HepG2 (cell line): ENCODE data around the gene HAUS5. TPM values are rescaled to one million over a fixed set of nuclear protein-coding genes. Genes with fewer than 3 reads are reported as not detected.

ENCODE experiments used
- ATAC-seq: fragments of 200-7000 bp; cut with Tn5 transposase; 3 replicates; pipeline ENCODE4 v1.9.1; 2020; ENCODE audit warnings: mild to moderate bottlenecking, moderate library complexity
- BruUV-seq: library from RNA; stranded (reverse); fragments of 400-500 nt; replicated peaks from 2 replicates; lab custom pipeline; 2021; lab: Mats Ljungman, UMichigan
- CTCF ChIA-PET: fragments of 300-600 bp; formaldehyde crosslinking; extraction: SDS; loops from one replicate; lab custom pipeline; 2021; ENCODE audit warnings: low total read pairs, inconsistent platforms, low intra/inter-chr PET ratio; lab: Yijun Ruan, JAX
- POLR2A ChIA-PET: fragments of 350-600 bp; sonication (Branson Sonifier 250); formaldehyde crosslinking; loops from one replicate; lab custom pipeline; 2020; ENCODE audit warnings: antibody characterized with exemption, inconsistent platforms; lab: Yijun Ruan, JAX
- DNase-seq: peaks from one replicate; pipeline ENCODE4 v3.0.0-alpha.2; 2015; ENCODE audit warnings: low spot score
- FAIRE-seq: peaks from 3 replicates; lab custom pipeline; 2011; peaks lifted over from hg19 to GRCh38; lab: Jason Lieb, UNC
- H2AFZ ChIP-seq: one replicate; pipeline ENCODE4 v1.6.1; 2011; ENCODE audit warnings: low read length, inconsistent platforms
- H3K27ac ChIP-seq: fragments of 300-600 bp; 3 replicates; pipeline ENCODE4 v1.8.0; 2011; ENCODE audit warnings: mixed run types, mild to moderate bottlenecking, mixed read lengths, low read length, inconsistent platforms; ENCODE audit not compliant: insufficient read depth; ENCODE audit errors: extremely low read length
- H3K27me3 ChIP-seq, 2 experiments: fragments of 200-600 bp in 1 of 2; 2 replicates in 1 of 2; 3 replicates in 1 of 2; pipeline versions ENCODE4 v1.6.0 to v1.8.0; 2011; ENCODE audit warnings: low read length in 2 of 2, mild to moderate bottlenecking in 2 of 2, moderate library complexity in 2 of 2, inconsistent platforms in 1 of 2; ENCODE audit not compliant: insufficient read depth in 2 of 2, control insufficient read depth in 1 of 2
- H3K36me3 ChIP-seq, 2 experiments: fragments of 200-600 bp in 1 of 2; replicated peaks in 1 of 2; 2 replicates in 1 of 2; 3 replicates in 1 of 2; pipeline versions ENCODE4 v1.5.1 to v1.8.0; 2011; ENCODE audit warnings: low read length in 2 of 2, inconsistent platforms in 1 of 2; ENCODE audit not compliant: insufficient read depth in 2 of 2, control insufficient read depth in 1 of 2
- H3K4me1 ChIP-seq: 2 replicates; pipeline ENCODE4 v1.5.1; 2012; ENCODE audit warnings: low read length, inconsistent platforms; ENCODE audit not compliant: insufficient read depth
- H3K4me2 ChIP-seq: 2 replicates; pipeline ENCODE4 v1.6.0; 2011; ENCODE audit warnings: low read depth, low read length, inconsistent platforms
- H3K4me3 ChIP-seq, 3 experiments: fragments of 200-600 bp in 1 of 3; sonication (generic), shearing (Covaris generic) in 1 of 3; replicated peaks in 1 of 3; 2 replicates each; pipeline ENCODE4 v1.5.1; 2011 to 2016; ENCODE audit warnings: low read length in 3 of 3, inconsistent platforms in 2 of 3, low read depth in 2 of 3, mild to moderate bottlenecking in 2 of 3, control low read depth in 1 of 3, mixed read lengths in 1 of 3; ENCODE audit not compliant: insufficient read depth in 1 of 3
- H3K79me2 ChIP-seq: one replicate; pipeline ENCODE4 v1.6.1; 2011; ENCODE audit warnings: low read length, inconsistent platforms; ENCODE audit not compliant: insufficient read depth
- H3K9ac ChIP-seq: 2 replicates; pipeline ENCODE4 v1.6.0; 2011; ENCODE audit warnings: mild to moderate bottlenecking, low read depth, low read length, inconsistent platforms; ENCODE audit not compliant: insufficient read depth
- H3K9me3 ChIP-seq: 2 replicates; pipeline ENCODE4 v1.5.1; 2012; ENCODE audit warnings: mild to moderate bottlenecking, low read length
- H4K20me1 ChIP-seq: 2 replicates; pipeline ENCODE4 v1.6.0; 2011; ENCODE audit warnings: inconsistent platforms, mild to moderate bottlenecking, low read length, moderate library complexity; ENCODE audit not compliant: insufficient read depth
- ARNT ChIP-seq: fragments of 450-650 bp; IDR thresholded peaks from 2 replicates; pipeline ENCODE4 v1.6.1; 2017
- CCDC6 ChIP-seq: sonication (generic); formaldehyde crosslinking; IDR thresholded peaks from 2 replicates; pipeline ENCODE4 v1.8.1; 2022; ENCODE audit warnings: mild to moderate bottlenecking, missing genetic modification reagents, moderate library complexity
- GTF2F1 ChIP-seq: fragments of 150-350 bp; IDR thresholded peaks from 2 replicates; pipeline ENCODE4 v1.6.1; 2014; ENCODE audit warnings: low read length
- KLF9 ChIP-seq: IDR thresholded peaks from 2 replicates; pipeline ENCODE4 v1.6.1; 2016; ENCODE audit warnings: low read depth
- NCOA2 ChIP-seq: sonication (generic); formaldehyde crosslinking; IDR thresholded peaks from 2 replicates; pipeline ENCODE4 v1.8.0; 2022; ENCODE audit warnings: inconsistent platforms
- NR1H2 ChIP-seq: sonication (generic); formaldehyde crosslinking; IDR thresholded peaks from 2 replicates; pipeline ENCODE4 v1.8.1; 2022; ENCODE audit warnings: low read depth, missing genetic modification reagents, borderline replicate concordance
- REPIN1 ChIP-seq: sonication (generic); formaldehyde crosslinking; IDR thresholded peaks from 2 replicates; pipeline ENCODE4 v1.8.0; 2022; ENCODE audit warnings: missing genetic modification reagents, low read depth, mild to moderate bottlenecking, borderline replicate concordance
- RFX5 ChIP-seq: IDR thresholded peaks from 2 replicates; pipeline ENCODE4 v1.6.1; 2011; ENCODE audit warnings: low read depth, low read length, improper control_type of control experiment
- ZNF24 ChIP-seq: fragments of 450-650 bp; IDR thresholded peaks from 2 replicates; pipeline ENCODE4 v1.6.1; 2017; ENCODE audit warnings: antibody characterized with exemption, mild to moderate bottlenecking
- ZNF354B ChIP-seq: sonication (generic); formaldehyde crosslinking; IDR thresholded peaks from 2 replicates; pipeline ENCODE4 v1.8.0; 2022; ENCODE audit warnings: mild to moderate bottlenecking, missing genetic modification reagents
- ZNF546 ChIP-seq: sonication (generic); formaldehyde crosslinking; conservative IDR thresholded peaks from 2 replicates; pipeline ENCODE4 v1.8.1; 2023; ENCODE audit warnings: mild to moderate bottlenecking, missing genetic modification reagents
- ZNF747 ChIP-seq: sonication (generic); formaldehyde crosslinking; IDR thresholded peaks from 2 replicates; pipeline ENCODE4 v1.8.1; 2023; ENCODE audit warnings: missing genetic modification reagents, mild to moderate bottlenecking, borderline replicate concordance
- ZNF75D ChIP-seq: sonication (generic); formaldehyde crosslinking; IDR thresholded peaks from 2 replicates; pipeline ENCODE4 v1.8.1; 2023; ENCODE audit warnings: missing genetic modification reagents, mild to moderate bottlenecking, borderline replicate concordance
- ZNF775 ChIP-seq: sonication (generic); formaldehyde crosslinking; IDR thresholded peaks from 2 replicates; pipeline ENCODE4 v1.4.0; 2020; ENCODE audit warnings: missing genetic modification reagents, mild to moderate bottlenecking, moderate library complexity, borderline replicate concordance
- ZZZ3 ChIP-seq: sonication (generic); formaldehyde crosslinking; IDR thresholded peaks from 2 replicates; pipeline ENCODE4 v1.4.0; 2020; ENCODE audit warnings: missing genetic modification reagents, mild to moderate bottlenecking, borderline replicate concordance
- WGBS: methylation state at CpG from one replicate; pipeline ENCODE4 v1.1.6; 2017; ENCODE audit warnings: low lambda C conversion rate; 5-methylcytosine and 5-hydroxymethylcytosine counted together
- in situ Hi-C: cut with HindIII; loops from 2 replicates; pipeline ENCODE4 v1.10.0; 2017; ENCODE audit warnings: low pct_unique_long_range_greater_than_20kb; ENCODE audit not compliant: extremely low pct_ligation_motif_present
- intact Hi-C: fragments of 100-400 bp; cut with micrococcal nuclease; formaldehyde crosslinking; loops from one replicate; pipeline ENCODE4 v1.10.0; 2022; ENCODE audit not compliant: unreplicated experiment
- polyA plus RNA-seq, 8 experiments: library from polyadenylated mRNA; depleted of rRNA in 3 of 8; stranded (reverse) in 7 of 8; unstranded in 1 of 8; fragments of >200 nt; fragmentation: Illumina TruSeq in 4 of 8; extraction: Trizol in 4 of 8; gene quantifications; 2 replicates each; pipeline versions ENCODE4 v1.2.1 to v1.2.3, GENCODE V29; 2011 to 2016; ENCODE audit warnings: low read depth in 4 of 8, missing spikeins in 1 of 8, mixed read lengths in 1 of 8; ENCODE audit not compliant: insufficient read depth in 1 of 8
- total RNA-seq, 5 experiments: library from RNA; depleted of rRNA; stranded (reverse); fragments of >200 nt; fragmentation: Illumina TruSeq; extraction: Trizol; gene quantifications; 2 replicates each; pipeline ENCODE4 v1.2.3, GENCODE V29; 2016; ENCODE audit warnings: low read depth in 1 of 5
- TF ChIP-seq, protein P1 (sequence below): sonication (generic); formaldehyde crosslinking; IDR thresholded peaks from 2 replicates; pipeline ENCODE4 v1.5.0; 2020; ENCODE audit warnings: missing genetic modification reagents, mild to moderate bottlenecking, borderline replicate concordance
- TF ChIP-seq, protein P2 (sequence below): sonication (generic); formaldehyde crosslinking; IDR thresholded peaks from 2 replicates; pipeline ENCODE4 v1.4.0; 2020; ENCODE audit warnings: missing genetic modification reagents

HAUS5 gene
- total and polyA plus RNA-seq, 2 of the 13 experiments (the other 11 are each of a cell fraction or from before 2014, with no cell fraction given), result 10.3 to 17.7 TPM

DNA sequence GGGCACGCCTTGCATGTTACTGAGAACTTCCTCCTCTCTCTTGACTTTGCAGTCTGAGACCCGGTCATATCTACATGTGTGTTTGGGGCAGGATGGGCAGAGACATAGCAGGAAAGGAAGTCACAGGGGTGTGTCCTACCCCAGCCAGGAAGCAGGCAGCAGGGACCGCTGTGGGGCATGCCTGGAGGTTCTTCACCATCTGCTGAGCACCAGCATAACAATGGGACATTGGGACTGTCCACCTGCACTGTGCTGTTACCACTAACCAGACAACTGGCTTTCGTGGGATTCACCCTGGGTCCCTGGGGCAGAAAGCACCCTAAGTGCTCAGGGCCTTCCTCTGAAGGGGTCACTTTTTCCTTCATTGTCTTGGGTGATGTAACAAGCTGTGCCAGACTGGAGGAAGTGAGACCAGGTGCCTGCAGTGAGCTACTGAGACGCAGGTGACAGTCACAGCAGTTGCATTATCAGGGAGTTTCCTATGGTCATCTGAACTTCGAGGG lies 2.6 kb upstream of the HAUS5 start:
- no TSS peak for BruUV-seq
- Histone ChIP-seq H3K4me3 (no peak overlapping the region), H3K27me3 (no peaks in the 10 kb centered on the region; a peak in 1 of 5 replicates), H3K36me3 (peaks cover 0 to 4% of the 10 kb centered on the region in 2 experiments; a peak in 1 of 5 replicates), H2AFZ (no peak overlapping the region), H3K79me2 (no peaks in the 10 kb centered on the region), H4K20me1 (no peaks in the 10 kb centered on the region), H3K9me3 (peaks cover 23% of the 10 kb centered on the region), H3K4me2 (no peak overlapping the region), H3K9ac (no peak overlapping the region), H3K27ac (no peak overlapping the region), H3K4me1 (peaks cover 30% of the 10 kb centered on the region)
- FAIRE-seq (no peak), ATAC-seq (no peak), DNase-seq (no peak)
- intact Hi-C loops (loop anchor here (10.0 kb wide), 1 partner anchor 55 kb away; no protein-coding TSS in a partner anchor), in situ Hi-C loops (no loop called here)
- TF ChIP-seq RFX5, result 0 out of 2 replicates have a peak, but pooled peaks have one; percentile 11
- no peak for TF ChIP-seq ZNF24
- ChIA-PET CTCF (no interaction called here), POLR2A (interaction anchor here (0.8 kb wide), 1 partner anchor 61 kb away, joined by 3 read pairs; no protein-coding TSS in a partner anchor)
- 58% methylated on average over 3 of the region's 6 CpGs for WGBS

DNA sequence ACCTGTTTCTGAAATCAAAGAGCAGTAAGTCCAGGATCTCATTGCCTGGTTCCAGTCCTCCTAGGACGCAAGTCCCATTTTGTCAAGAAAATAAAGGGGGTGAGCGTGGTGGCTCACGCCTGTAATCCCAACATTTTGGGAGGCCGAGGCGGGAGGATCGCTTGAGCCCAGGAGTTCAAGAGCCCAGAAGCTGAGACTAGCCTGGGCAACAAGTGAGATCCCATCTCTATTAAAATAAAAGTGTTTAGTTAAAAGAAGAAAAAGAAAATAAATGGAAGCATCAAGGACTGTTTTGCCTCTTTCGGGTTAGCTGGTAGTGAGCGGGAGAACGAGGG lies 344 bp upstream of the HAUS5 start:
- H4K20me1 ChIP-seq, result no peaks in the 10 kb centered on the region
- peak overlapping the region; percentile 100 for H3K4me2 ChIP-seq
- H3K36me3 ChIP-seq, result peaks cover 3 to 12% of the 10 kb centered on the region in 2 experiments; a peak in 3 of 5 replicates
- DNase-seq (no peak), ATAC-seq (no peak), FAIRE-seq (no peak)
- H3K4me1 ChIP-seq, result peaks cover 24% of the 10 kb centered on the region
- H3K79me2 ChIP-seq, result no peaks in the 10 kb centered on the region
- no peak overlapping the region for H2AFZ ChIP-seq
- H3K9ac ChIP-seq, result peak overlapping the region; percentile 84
- no peaks in the 10 kb centered on the region; a peak in 1 of 5 replicates for H3K27me3 ChIP-seq
- H3K27ac ChIP-seq, result peak overlapping the region; percentile 53
- in situ Hi-C loops (no loop called here), intact Hi-C loops (loop anchor here (10.0 kb wide), 1 partner anchor 57 kb away; no protein-coding TSS in a partner anchor)
- H3K9me3 ChIP-seq, result peaks cover 11% of the 10 kb centered on the region
- POLR2A ChIA-PET, result interaction anchor here (0.8 to 1.4 kb wide), 7 partner anchors 9 to 36 kb away, joined by 3 to 5 read pairs (median 4); partner anchors contain the start of genes COX6B1 and RBM42
- CTCF ChIA-PET, result no interaction called here
- no TSS peak for BruUV-seq
- H3K4me3 ChIP-seq, result peak overlapping the region; percentile 44 to 80 (median 64)
- WGBS, result 26% methylated on average over 9 of the region's 9 CpGs
- TF ChIP-seq, protein P1, sequence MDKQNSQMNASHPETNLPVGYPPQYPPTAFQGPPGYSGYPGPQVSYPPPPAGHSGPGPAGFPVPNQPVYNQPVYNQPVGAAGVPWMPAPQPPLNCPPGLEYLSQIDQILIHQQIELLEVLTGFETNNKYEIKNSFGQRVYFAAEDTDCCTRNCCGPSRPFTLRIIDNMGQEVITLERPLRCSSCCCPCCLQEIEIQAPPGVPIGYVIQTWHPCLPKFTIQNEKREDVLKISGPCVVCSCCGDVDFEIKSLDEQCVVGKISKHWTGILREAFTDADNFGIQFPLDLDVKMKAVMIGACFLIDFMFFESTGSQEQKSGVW (CRISPR knock-in tag), result no peak
- TF ChIP-seq NR1H2 (no peak), ZNF354B (CRISPR knock-in tag) (no peak), ZNF775 (CRISPR knock-in tag) (no peak), ZNF546 (CRISPR knock-in tag) (0 out of 2 replicates have a peak, but pooled peaks have one; percentile 28), REPIN1 (CRISPR knock-in tag) (peak; percentile 13; the same call in 1 of the 2 replicates), NCOA2 (no peak), ARNT (no peak), ZNF747 (CRISPR knock-in tag) (no peak), ZNF75D (CRISPR knock-in tag) (no peak), ZZZ3 (CRISPR knock-in tag) (no peak), GTF2F1 (no peak), CCDC6 (CRISPR knock-in tag) (no peak), KLF9 (CRISPR knock-in tag) (no peak)
- TF ChIP-seq, protein P2, sequence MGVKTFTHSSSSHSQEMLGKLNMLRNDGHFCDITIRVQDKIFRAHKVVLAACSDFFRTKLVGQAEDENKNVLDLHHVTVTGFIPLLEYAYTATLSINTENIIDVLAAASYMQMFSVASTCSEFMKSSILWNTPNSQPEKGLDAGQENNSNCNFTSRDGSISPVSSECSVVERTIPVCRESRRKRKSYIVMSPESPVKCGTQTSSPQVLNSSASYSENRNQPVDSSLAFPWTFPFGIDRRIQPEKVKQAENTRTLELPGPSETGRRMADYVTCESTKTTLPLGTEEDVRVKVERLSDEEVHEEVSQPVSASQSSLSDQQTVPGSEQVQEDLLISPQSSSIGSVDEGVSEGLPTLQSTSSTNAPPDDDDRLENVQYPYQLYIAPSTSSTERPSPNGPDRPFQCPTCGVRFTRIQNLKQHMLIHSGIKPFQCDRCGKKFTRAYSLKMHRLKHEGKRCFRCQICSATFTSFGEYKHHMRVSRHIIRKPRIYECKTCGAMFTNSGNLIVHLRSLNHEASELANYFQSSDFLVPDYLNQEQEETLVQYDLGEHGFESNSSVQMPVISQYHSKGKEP (CRISPR knock-in tag), result no peak
